ENCODE data around the gene CDC5L.

GRCh38 chr6:44457596-44457995 lies 70.1 kb downstream of the CDC5L start:
- no peak for TF ChIP-seq EZH2phosphoT487 (IDR thresholded peaks at IDR 0.05; ENCODE audit: borderline replicate concordance)
- no peak for TF ChIP-seq SP1 (IDR thresholded peaks at IDR 0.05; ENCODE audit: low read depth)
- TF ChIP-seq POLR2A (IDR thresholded peaks at IDR 0.05; ENCODE audit: borderline replicate concordance, extremely low read depth, insufficient read depth, insufficient read length) = no peak
- TF ChIP-seq, protein P1, sequence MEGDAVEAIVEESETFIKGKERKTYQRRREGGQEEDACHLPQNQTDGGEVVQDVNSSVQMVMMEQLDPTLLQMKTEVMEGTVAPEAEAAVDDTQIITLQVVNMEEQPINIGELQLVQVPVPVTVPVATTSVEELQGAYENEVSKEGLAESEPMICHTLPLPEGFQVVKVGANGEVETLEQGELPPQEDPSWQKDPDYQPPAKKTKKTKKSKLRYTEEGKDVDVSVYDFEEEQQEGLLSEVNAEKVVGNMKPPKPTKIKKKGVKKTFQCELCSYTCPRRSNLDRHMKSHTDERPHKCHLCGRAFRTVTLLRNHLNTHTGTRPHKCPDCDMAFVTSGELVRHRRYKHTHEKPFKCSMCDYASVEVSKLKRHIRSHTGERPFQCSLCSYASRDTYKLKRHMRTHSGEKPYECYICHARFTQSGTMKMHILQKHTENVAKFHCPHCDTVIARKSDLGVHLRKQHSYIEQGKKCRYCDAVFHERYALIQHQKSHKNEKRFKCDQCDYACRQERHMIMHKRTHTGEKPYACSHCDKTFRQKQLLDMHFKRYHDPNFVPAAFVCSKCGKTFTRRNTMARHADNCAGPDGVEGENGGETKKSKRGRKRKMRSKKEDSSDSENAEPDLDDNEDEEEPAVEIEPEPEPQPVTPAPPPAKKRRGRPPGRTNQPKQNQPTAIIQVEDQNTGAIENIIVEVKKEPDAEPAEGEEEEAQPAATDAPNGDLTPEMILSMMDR (IDR thresholded peaks at IDR 0.05 in 2 of 3, conservative IDR thresholded peaks at IDR 0.05 in 1 of 3; ENCODE audit: borderline replicate concordance in 1 of 3, insufficient read depth in 1 of 3, low read depth in 2 of 3, low read length in 2 of 3) = no peak
- TF ChIP-seq POLR2AphosphoS5 (IDR thresholded peaks at IDR 0.05; ENCODE audit: low read depth, low read length) = no peak
- TF ChIP-seq EZH2 (IDR thresholded peaks at IDR 0.05) = no peak
